ENCODE measurements around the gene ZFAND6. TPM values are rescaled to one million over a fixed set of nuclear protein-coding genes. Genes with fewer than 3 reads are reported as not detected.

The ZFAND6 gene
- total RNA-seq, 1 experiment from 2014 or later = 89.7 TPM

GRCh38 chr15:80179935-80180334 lies 120.5 kb downstream of the ZFAND6 start:
- no CpG with 5 or more reads among the region's 16 CpGs for WGBS (ENCODE audit: extremely low coverage, insufficient read length, low lambda C conversion rate)
- H2AFZ ChIP-seq (ENCODE audit: low read length) = no peak overlapping the region
- no peaks in the 10 kb centered on the region for H3K27me3 ChIP-seq (ENCODE audit: insufficient read depth, low read length)
- DNase-seq = no peak
- no peak overlapping the region for H2BK120ac ChIP-seq (ENCODE audit: low read depth, low read length, poor library complexity, severe bottlenecking)
- no peak overlapping the region for H2BK5ac ChIP-seq (ENCODE audit: insufficient read length, low read length)
- no peak overlapping the region for H3K4ac ChIP-seq (ENCODE audit: low read depth, low read length)
- no peaks in the 10 kb centered on the region for H3K27me3 Mint-ChIP-seq (ENCODE audit: low read depth)
- no peak overlapping the region for H2BK20ac ChIP-seq (ENCODE audit: low read depth, low read length, poor library complexity, severe bottlenecking)
- no peak overlapping the region for H4K5ac ChIP-seq (ENCODE audit: insufficient read length, low read depth, low read length)
- no peak overlapping the region for H3K23ac ChIP-seq (ENCODE audit: insufficient read length, low read depth, low read length)
- no peak overlapping the region for H4K8ac ChIP-seq (replicated peaks; ENCODE audit: insufficient read length, low read depth, low read length)
- H2AK5ac ChIP-seq (ENCODE audit: insufficient read length, low read length) = no peak overlapping the region
- no peak overlapping the region for H3K56ac ChIP-seq (ENCODE audit: insufficient read length, low read depth, low read length)
- no peaks in the 10 kb centered on the region for H3K79me1 ChIP-seq (ENCODE audit: insufficient read depth, low read depth, low read length, poor library complexity, severe bottlenecking)
- no peak overlapping the region for H3K14ac ChIP-seq (ENCODE audit: insufficient read depth, low read length)
- no peaks in the 10 kb centered on the region for H3K23me2 ChIP-seq (ENCODE audit: insufficient read length, low read depth, low read length, poor library complexity, severe bottlenecking)
- no peak overlapping the region for H4K91ac ChIP-seq (ENCODE audit: insufficient read length, low read depth, low read length)
- H3K79me2 ChIP-seq (ENCODE audit: insufficient read depth, low read length) = no peaks in the 10 kb centered on the region
- no peak overlapping the region for H2BK15ac ChIP-seq (ENCODE audit: low read depth, low read length)
- no peak overlapping the region for H3K27ac Mint-ChIP-seq
- H3K27ac ChIP-seq (ENCODE audit: insufficient read length, low read depth, low read length) = no peak overlapping the region
- H3K18ac ChIP-seq (ENCODE audit: insufficient read length, low read depth, low read length) = no peak overlapping the region
- no peak for TF ChIP-seq CTCF (conservative IDR thresholded peaks at IDR 0.05)
- H3K9me3 Mint-ChIP-seq = no peaks in the 10 kb centered on the region
- no peak overlapping the region for H3K9ac ChIP-seq (ENCODE audit: extremely low read depth, insufficient read length, low read length)
- H3K4me1 ChIP-seq (ENCODE audit: insufficient read depth, low read length) = no peaks in the 10 kb centered on the region
- no peaks in the 10 kb centered on the region for H3K9me3 ChIP-seq (ENCODE audit: control insufficient read depth, low read depth, low read length)
- H3K4me3 Mint-ChIP-seq = no peak overlapping the region
- no peaks in the 10 kb centered on the region for H3K4me1 Mint-ChIP-seq
- H2BK12ac ChIP-seq (ENCODE audit: insufficient read length, low read depth, low read length) = no peak overlapping the region
- peaks cover 4 to 29% (median 6%) of the 10 kb centered on the region in 3 experiments; a peak in 4 of 7 replicates for H3K36me3 Mint-ChIP-seq (ENCODE audit: insufficient read depth in 1 of 3, low read depth in 3 of 3)
- H3K4me2 ChIP-seq (ENCODE audit: insufficient read depth, insufficient read length, low read length) = no peak overlapping the region
- no peak overlapping the region for H3T11ph ChIP-seq (ENCODE audit: low read length)
- no peaks in the 10 kb centered on the region for H4K20me1 ChIP-seq (ENCODE audit: control insufficient read depth, insufficient read depth, insufficient read length)

Data from H9 (cell line).